Measurements from ENCODE around the gene DHRS2.
"Not testable (repeated sequence)": the region's sequence is repeated elsewhere in the genome, so short reads cannot be mapped to it uniquely, and the experiment has no call there.

DHRS2 gene

DNA sequence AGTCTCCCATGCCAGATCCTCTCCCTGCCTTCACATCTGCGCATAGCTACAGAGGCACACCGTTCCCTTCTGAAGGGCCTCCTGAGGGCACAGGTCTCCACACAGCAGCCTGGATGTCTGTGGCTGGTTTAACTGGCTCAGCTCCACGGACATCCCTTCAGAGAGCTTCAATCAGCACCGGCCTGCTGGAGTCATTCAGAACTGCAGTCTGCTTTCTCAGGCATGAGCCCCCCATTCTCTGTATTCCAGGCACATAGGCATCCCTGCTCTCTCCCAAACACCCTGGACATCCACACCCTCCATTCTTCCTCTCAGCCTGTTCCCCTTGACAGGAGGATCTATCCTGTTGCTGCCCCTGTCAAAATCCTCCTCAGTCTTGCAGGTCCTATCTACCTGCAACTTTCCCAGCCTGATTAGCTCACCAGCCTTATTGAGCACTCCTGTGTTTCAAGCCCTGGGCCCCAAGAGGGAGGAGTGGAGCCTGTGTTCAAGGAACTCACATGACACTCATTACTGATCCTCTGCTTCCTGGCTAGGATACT is 2.9 kb upstream of the DHRS2 start:
- DNase-seq (ENCODE audit: low spot score) = no peak

DNA sequence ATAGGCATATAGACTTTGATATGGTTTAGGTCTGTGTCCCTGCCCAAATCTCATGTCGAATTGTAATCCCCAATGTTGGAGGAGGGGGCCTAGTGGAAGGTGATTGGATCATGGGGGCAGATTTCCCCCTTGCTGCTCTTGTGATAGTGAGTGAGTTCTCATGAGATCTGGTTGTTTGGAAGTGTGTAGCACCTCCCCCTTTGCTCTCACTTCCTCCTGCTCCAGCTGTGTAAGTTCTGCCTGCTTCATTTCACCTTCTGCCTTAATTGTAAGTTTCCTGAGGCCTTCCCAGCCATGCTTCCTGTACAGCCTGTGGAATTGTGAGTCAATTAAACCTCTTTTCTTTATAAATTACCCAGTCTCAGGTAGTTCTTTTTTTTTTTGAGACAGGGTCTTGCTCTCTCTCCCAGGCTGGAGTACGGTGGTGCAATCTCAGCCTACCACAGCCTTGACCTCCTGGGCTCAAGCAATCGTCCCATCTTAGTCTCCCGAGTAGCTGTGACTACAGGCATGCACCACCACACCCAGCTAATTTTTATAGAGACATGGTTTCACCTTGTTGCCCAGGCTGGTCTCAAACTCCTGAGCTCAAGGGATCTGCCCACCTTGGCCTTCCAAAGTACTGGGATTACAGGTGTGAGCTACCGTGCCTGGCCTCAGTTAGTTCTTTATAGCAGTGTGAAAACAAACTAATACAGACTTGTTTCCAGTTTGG is 1.3 kb upstream of the DHRS2 start:
- not testable (repeated sequence) for DNase-seq (ENCODE audit: low spot score)

DNA sequence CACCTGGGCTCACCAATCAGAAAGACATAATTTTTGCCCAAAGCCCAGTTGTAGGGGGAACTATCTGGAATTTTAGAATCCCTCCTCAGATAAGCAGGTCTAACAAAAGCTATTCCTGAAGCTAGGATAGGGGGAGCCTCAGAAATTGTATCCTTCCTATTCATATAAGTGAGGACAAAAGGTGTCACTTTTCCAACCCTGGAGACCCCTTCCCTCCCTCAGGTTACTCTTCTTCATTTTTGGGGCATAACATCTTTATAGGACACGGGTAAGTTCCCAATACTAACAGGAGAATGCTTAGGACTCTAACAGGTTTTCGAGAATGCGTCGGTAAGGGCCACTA is 1.1 kb downstream of the DHRS2 start:
- not testable (repeated sequence) for DNase-seq (ENCODE audit: low spot score)

DNA sequence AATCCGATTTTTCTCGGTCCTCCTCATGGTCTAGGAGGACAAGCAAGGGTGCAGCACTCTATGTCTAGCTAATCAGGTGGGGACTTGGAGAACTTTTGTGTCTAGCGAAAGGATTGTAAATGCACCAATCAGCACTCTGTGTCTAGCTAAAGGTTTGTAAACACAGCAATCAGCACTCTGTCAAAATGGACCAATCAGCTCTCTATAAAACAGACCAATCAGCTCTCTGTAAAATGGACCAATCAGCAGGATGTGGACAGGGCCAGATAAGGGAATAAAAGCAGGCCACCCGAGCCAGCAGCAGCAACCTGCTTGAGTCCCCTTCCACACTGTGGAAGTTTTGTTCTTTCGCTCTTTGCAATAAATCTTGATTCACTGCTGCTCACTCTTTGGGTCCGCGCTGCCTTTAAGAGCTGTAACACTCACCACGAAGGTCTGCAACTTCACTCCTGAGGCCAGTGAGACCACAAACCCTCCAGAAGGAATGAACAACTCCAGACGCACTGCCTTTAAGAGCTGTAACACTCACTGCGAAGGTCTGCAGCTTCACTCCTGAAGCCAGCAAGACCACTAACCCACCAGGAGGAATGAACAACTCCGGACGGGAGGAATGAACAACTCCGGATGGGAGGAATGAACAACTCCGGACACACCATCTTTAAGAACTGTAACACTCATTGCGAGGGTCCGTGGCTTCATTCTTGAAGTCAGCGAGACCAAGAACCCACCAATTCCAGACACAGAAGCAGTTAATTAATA is 1.7 kb downstream of the DHRS2 start:
- not testable (repeated sequence) for DNase-seq (ENCODE audit: low spot score)

DNA sequence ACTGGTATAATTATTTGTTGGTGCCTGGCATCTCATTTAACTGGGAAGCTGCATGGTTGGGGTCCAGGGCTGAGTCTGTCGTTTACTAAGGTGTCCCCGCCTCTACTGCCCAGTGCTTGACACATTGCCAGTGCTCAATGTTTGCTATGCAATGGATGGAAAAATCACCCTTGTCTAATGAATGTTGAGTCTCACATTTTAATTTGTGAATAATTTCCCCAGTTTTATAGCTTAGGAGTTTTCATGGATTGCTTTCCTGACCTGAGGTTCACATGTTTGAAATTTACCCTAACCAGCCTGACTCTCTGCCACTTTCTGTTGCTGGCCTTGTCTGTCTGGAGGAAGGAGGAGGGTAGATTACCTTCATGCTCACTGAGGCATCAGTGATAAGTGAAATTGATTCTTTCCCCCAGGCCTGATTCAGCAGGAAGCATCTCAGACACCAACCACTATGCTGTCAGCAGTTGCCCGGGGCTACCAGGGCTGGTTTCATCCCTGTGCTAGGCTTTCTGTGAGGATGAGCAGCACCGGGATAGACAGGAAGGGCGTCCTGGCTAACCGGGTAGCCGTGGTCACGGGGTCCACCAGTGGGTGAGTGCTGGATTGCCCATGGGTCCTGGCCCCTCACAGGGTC is 2.4 kb downstream of the DHRS2 start:
- no peak for DNase-seq (ENCODE audit: low spot score)

DNA sequence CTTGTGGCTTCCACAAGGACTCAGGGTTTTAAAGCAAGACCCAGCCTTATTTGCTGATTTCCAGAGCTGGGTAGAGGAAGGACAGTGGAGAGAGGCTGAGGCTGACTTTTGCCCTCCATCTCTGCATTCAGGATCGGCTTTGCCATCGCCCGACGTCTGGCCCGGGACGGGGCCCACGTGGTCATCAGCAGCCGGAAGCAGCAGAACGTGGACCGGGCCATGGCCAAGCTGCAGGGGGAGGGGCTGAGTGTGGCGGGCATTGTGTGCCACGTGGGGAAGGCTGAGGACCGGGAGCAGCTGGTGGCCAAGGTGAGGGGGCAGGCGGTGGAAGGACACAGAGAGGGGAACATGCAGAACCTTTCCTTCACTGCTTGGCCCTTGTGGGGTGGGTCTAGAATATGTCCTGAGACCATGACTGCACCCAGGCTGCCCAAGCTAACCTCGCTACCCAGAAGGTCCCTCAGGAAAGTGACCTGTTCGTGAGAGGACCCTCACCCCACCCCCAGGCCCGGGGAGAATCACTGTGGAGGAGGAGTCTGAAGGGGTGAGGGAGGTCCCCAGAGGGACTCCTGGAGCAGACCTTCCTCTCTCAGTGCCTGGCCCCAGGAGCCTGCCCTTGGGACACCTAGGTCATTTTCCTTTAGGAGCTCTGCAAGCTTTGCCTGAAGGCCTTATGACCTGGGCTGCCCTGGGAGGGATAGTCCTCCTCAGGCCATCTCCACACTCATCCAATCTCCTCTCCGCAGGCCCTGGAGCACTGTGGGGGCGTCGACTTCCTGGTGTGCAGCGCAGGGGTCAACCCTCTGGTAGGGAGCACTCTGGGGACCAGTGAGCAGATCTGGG is 3.1 kb downstream of the DHRS2 start:
- DNase-seq (ENCODE audit: low spot score) = no peak

DNA sequence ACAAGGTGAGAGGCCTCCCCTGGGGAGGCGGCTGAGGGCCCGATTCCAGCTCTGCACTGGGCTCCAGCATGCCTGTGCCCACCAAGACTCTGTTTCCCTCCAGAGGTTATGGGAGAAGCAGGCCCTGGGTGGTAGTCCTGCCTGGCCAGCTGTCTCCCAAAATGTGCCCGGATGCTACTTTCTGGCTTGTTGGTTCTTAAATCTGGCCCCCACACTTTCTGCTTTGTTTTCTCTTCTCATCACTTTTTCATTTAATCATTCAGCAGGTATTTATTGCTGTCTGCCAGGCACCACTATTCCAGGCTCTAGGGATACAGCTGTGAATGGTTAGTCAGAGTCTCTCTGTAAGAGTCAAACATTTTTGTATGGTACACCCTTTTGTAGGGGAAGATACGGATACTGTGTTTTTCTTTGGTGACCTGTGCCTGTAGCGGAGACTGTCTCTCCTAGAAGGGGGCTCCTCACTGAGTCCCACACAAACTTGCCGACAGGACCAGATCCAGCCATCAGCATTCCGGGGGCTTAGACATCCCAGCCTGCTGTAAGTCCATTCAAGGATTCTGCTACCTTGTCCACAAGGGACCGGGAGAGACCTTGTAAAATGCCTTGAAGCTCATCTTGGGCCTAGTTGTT is 3.8 kb downstream of the DHRS2 start:
- no peak for DNase-seq (ENCODE audit: low spot score)

DNA sequence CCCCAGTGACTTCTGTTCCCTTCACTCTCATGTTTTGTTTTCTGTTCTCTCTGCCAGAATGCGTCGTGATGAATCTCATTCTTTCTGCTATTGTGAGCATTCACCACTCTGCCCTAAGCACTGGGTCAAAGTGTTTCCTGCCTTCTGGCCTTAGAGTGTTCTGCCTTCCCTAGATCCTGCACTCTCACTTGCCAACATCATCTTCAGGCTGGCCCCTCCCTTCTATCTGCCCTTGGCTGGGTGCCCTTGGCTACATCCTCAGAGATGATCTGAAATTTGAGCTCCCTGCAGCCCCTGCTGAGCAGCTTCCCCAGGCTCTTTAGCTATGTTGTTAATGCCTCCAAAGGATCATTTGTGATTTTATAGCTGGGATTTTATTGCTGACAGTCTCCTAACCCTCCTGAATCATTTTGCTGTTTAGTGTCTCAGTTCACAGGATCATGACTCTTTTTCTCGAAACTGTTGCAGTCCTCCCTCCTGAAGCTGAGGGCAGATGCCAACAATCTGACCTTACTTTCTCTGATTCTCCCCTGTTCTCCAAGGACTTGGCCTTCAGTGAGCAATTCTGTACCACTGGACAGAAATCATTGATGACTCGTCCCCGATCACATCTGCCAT is 4.5 kb downstream of the DHRS2 start:
- no peak for DNase-seq (ENCODE audit: low spot score)

DNA sequence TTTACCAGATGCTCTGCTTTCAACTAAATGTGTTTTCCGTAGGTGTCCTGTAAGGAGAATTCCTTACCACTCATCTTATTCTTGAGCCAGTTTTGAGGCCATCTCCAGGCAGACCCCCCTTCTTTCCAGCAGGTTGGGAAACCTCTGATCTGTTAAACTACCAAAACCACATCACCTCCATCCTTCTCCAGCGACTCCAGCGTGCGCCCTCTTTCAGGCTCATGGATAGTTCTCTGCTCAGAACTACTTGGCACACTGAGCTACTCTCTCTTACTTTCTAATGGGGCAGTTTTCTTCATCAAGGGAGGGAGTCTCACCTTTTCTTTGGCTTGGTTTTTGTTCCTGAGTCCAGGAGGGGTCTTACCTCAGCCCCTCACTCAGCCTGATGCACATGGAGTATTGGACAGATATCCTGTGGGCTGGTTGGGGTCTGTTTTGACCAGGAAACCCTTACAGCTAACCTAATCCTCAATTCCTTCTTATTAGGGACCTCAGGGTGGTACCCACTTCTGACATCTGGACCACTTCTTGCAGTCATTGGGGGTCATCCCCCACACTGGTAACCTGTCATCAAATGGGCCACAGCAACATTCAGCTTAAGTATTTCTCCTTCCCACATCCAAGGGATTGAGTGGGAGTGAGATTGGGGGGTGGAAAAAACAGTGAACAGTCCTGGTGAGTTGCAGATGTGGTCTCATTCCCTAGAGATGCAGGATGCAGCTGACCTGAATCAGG is 5.2 kb downstream of the DHRS2 start:
- DNase-seq (ENCODE audit: low spot score) = peak; percentile 26

DNA sequence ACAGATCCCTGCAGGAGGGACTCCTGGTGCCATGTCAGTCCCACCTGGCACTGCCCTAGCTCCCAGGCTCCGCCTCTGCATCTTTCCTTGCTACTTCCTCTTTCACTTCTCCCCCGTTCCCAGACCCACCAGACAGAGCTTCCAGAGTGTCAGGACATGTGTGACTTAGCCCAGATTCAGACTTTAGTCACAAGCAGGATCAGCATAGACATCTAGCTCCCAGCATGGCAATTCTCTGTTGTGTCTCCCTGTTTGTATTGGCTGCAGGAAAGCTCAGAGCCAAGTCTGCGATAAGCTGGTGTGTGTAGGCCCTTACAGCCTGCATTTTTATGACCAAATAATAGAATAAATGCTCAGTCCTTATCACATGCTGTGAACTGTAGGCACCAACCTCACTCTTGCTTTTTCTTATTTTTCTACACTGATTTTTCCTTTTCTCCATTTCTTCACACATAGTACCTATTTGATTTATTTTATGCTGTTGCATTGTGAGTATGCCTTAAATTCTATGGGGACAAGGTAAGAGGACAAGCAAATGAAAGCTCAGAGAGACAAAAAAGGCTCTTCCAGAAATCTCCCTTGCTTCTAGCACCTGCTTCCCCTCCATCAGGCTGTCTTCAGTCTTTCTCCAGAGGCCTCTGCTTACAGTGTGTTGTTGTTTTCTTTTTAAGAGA is 5.9 kb downstream of the DHRS2 start:
- no peak for DNase-seq (ENCODE audit: low spot score)

DNA sequence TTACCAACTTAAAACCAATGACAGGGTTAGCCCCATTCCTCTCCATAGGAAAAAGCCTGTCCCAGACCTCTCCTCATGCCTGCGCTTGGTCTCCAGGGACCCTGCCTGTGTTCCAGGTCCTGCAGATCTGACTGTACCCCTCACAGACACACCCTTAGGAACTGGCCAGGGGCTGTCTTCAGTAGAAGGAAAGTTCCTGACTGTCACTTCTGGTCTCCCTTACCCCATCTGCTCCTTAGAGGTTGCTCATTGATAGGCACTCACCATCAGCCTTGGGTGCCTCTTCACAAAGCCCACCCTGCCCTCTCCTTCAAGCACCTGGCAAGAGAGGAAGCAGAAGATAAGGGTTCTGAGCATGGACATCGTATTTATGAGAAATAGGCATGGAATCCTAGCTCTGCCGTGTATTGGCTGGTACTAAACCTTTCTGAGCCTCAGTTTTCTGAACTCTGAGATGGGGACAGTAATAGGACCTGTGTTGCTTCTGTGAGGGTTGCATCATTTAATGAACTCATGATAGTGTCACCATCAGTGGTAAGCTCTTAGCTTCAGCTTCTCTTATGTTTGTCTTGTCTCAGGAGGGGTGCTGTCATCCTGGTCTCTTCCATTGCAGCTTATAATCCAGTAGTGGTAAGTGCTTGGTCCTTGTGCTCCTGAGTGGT is 7.5 kb downstream of the DHRS2 start:
- DNase-seq (ENCODE audit: low spot score) = peak; percentile 8

DNA sequence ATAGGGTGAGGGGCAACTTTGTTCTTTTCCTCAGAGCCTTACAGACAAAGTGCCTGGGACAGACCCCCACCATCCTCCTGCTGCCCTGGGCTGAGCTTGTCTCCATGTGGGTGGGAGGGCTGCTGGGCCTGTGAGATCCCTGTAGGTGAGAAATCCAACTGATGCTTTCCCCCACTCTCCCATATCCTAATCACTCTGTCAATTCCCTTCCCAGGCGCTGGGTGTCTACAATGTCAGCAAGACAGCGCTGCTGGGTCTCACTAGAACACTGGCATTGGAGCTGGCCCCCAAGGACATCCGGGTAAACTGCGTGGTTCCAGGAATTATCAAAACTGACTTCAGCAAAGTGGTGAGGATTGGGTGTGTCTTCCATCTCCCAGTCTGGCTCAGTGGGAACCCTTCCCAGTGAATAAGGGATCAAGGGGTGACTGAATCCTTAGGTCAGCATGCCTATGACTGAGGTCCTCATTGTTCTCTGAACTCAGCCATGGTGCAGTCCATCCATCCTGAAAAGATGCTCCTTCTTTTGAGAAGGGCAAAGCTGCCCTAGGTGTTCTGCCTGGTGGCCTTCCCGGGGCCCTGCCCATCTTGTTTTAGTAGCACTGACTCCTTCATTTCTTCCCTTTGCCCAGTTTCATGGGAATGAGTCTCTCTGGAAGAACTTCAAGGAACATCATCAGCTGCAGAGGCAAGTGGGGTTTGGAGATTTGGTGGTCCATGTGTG is 8.2 kb downstream of the DHRS2 start:
- peak; percentile 40 for DNase-seq (ENCODE audit: low spot score)

DNA sequence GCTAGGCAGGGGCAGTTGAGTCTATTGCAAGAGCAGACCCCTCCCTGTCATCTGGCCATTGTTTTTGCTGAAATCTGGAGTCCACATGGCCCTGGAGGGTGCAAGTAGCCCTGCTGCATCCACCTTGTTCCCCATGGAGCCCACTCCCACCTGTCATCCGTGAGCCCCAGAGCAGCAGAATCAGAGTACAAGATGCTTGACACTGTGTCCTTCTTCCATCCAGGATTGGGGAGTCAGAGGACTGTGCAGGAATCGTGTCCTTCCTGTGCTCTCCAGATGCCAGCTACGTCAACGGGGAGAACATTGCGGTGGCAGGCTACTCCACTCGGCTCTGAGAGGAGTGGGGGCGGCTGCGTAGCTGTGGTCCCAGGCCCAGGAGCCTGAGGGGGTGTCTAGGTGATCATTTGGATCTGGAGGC is 8.8 kb downstream of the DHRS2 start:
- no peak for DNase-seq (ENCODE audit: low spot score)

DNA sequence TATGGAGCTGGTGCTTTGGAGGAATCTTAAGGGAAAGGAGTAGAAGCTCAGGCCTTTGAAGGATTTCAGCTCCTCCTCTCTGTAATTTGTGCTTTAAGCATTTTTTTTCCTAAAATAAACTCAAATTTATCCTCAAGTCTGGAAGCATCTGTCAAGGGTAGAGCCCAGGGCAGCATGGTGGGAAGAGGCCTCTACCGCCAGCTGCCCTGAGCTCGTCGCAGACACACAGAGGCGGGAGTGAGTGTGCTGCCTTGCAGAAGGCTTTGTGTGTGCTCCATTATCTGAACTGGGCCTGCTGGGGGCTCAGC is 9.3 kb downstream of the DHRS2 start:
- DNase-seq (ENCODE audit: low spot score) = no peak

DNA sequence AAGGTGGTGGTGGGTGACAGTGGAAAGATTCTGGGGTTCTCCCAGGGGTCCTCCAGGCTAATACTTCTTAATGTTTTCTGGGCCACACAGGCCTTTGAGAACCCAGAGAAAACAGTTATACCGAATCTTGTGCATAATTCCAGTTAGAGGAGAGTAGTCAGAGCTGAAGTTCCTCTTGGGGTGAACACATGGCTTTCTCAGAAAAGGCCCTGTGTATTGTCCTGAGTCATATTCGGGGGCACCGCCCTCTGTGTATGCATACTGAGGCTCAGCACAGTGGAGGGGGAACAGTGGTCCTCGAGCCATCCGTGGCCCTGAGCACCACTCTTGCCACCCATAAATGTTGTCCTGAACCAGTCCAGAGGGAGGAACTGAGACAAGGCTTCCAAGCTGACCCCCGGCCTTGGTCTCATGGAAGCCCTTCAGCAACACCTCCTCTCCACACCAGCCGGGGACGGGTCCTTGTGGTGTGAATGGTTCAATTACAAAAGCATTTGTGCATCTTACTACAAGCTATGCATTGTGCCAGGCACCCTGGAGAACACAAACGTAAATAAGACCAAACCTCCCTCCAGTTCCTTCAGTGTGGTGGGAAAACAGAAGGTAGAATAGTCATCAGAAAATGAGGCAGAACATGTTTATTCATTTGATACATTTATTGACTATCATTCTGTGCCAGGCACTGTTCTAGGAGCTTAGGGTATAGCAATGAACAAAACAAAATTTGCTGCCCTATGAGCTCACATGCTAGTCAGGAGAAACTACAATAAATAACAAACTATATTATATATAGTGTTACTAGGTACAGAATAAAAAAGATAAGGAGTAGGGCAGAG is 9.9 kb downstream of the DHRS2 start:
- DNase-seq (ENCODE audit: low spot score) = no peak

DNA sequence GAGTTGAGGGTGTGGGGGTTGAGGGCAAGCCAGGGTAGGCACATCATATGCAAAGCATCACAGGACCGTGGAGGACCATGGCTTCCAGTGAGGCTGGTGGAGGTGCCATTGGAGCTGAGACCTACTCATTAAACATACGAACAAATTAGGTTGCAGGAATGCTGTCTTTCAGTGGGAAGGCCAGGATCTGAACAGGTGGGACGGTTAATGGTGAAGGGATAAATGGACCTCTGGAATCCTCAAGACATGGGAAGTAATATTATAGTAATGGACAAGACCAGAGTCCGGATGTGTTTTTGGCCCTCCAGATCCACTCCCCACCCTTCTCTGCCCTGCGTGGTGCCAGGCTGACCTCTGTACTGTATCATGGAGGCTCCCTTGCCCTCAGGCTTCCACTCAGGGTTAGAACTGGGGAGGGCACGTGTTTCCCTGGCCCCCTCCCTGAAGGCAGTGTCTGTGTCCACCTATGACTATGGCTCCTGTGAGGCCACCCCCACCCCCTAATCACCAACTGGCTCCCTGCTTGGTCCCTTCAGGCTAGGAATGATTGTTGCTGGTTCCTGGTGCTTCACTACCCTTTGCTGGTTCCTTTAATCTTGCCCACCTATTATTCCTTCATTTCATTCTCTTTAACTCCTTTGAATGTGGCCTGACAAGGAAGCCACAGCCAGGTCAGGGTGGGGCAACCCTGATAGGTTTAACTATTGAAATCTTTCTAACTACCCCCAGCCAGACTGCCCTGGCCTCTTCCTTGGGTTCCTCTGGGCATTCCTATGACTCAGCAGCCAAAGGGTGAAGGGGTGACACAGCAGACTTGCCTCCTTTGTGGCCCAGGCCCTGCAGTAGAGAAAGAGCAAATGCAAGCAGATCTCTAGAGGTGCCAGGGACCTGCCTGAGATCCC is 10.7 kb downstream of the DHRS2 start:
- no peak for DNase-seq (ENCODE audit: low spot score)

DNA sequence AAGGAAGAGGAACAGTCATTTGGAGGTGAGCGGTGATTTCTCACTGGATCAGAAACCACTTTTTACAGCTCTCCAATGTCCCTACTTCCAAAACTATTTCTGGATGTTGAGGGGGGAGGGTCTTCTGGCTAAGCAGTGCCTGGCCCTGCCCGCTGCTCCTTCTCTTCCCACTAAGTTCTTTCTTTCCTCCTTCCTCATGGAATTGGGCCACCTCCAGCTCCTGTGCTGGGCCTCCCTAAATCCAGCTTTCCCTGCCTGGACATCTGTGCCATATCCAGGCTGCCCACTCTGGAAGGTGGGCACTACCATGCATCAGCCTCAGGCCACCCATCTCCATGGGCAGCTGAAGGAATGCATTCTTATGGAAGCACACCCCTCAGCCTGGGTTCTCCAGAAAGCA is 11.5 kb downstream of the DHRS2 start:
- no peak for DNase-seq (ENCODE audit: low spot score)

Measured in left forelimb (tissue), 1 donor.